NCI-H526 (cell line): Measurements from ENCODE around the gene ZNF91.
"Not testable (repeated sequence)": the region's sequence is repeated elsewhere in the genome, so short reads cannot be mapped to it uniquely, and the experiment has no call there.

ENCODE experiments used
- DNase-seq, 2 experiments: peaks; one replicate each; lab custom pipeline; 2025; lab: John Stamatoyannopoulos, UW

The ZNF91 gene

GRCh38 chr19:23395722-23396117 is 449 bp upstream of the ZNF91 start:
- not testable (repeated sequence) for DNase-seq

- peak in 1 of 2 experiments; percentile 14 for DNase-seq
Measured at GRCh38 chr19:23394511-23394910, 760 bp downstream of the ZNF91 start.

GRCh38 chr19:23393121-23393520 is 2.1 kb downstream of the ZNF91 start:
- DNase-seq, result no peak

GRCh38 chr19:23391236-23391635 is 4.0 kb downstream of the ZNF91 start:
- no peak for DNase-seq

GRCh38 chr19:23385404-23385803 is 9.9 kb downstream of the ZNF91 start:
- no peak for DNase-seq

GRCh38 chr19:23384858-23385257 is 10.4 kb downstream of the ZNF91 start:
- no peak for DNase-seq

GRCh38 chr19:23384166-23384565 is 11.1 kb downstream of the ZNF91 start:
- no peak for DNase-seq

GRCh38 chr19:23382955-23383354 is 12.3 kb downstream of the ZNF91 start:
- no peak for DNase-seq

- DNase-seq, result no peak
Measured at GRCh38 chr19:23381114-23381513, 14.2 kb downstream of the ZNF91 start.

- not testable (repeated sequence) for DNase-seq
Measured at GRCh38 chr19:23379671-23380070, 15.6 kb downstream of the ZNF91 start.

GRCh38 chr19:23378948-23379347 is 16.3 kb downstream of the ZNF91 start:
- no peak for DNase-seq

- no peak for DNase-seq
Measured at GRCh38 chr19:23377276-23377675, 18.0 kb downstream of the ZNF91 start.

GRCh38 chr19:23366437-23366836 is 28.8 kb downstream of the ZNF91 start:
- DNase-seq, result no peak

GRCh38 chr19:23366031-23366430 is 29.2 kb downstream of the ZNF91 start:
- not testable (repeated sequence) for DNase-seq

GRCh38 chr19:23365222-23365621 is 30.0 kb downstream of the ZNF91 start:
- no peak for DNase-seq

GRCh38 chr19:23361843-23362242 is 33.4 kb downstream of the ZNF91 start:
- DNase-seq, result not testable (repeated sequence)

GRCh38 chr19:23351806-23352205 is 43.5 kb downstream of the ZNF91 start:
- no peak for DNase-seq

GRCh38 chr19:23346696-23347095 is 48.6 kb downstream of the ZNF91 start:
- DNase-seq, result no peak

- no peak for DNase-seq
Measured at GRCh38 chr19:23345838-23346237, 49.4 kb downstream of the ZNF91 start.

- DNase-seq, result no peak
Measured at GRCh38 chr19:23343434-23344010, 51.7 kb downstream of the ZNF91 start.

- DNase-seq, result no peak
Measured at GRCh38 chr19:23328211-23328610, 67.1 kb downstream of the ZNF91 start.

- no peak for DNase-seq
Measured at GRCh38 chr19:23321953-23322549, 73.2 kb downstream of the ZNF91 start.

- not testable (repeated sequence) for DNase-seq
Measured at GRCh38 chr19:23321403-23321802, 73.9 kb downstream of the ZNF91 start.

GRCh38 chr19:23319571-23319970 is 75.7 kb downstream of the ZNF91 start:
- DNase-seq, result not testable (repeated sequence)
